Osteocyte (in vitro differentiated cells): Measurements from ENCODE around the gene MYADM. TPM values are rescaled to one million over a fixed set of nuclear protein-coding genes. Genes with fewer than 3 reads are reported as not detected.
"Not testable (repeated sequence)": the region's sequence is repeated elsewhere in the genome, so short reads cannot be mapped to it uniquely, and the experiment has no call there.

Source experiments
- DNase-seq: peaks from one replicate; pipeline ENCODE4 v3.0.0; 2021; ENCODE audit warnings: mixed read lengths; ENCODE audit not compliant: unreplicated experiment; ENCODE audit errors: extremely low spot score
- H3K27ac Mint-ChIP-seq: one replicate; pipeline ENCODE4 v1.8.0; 2021; ENCODE audit warnings: mild to moderate bottlenecking, mixed read lengths; ENCODE audit not compliant: unreplicated experiment
- H3K27me3 Mint-ChIP-seq: one replicate; pipeline ENCODE4 v1.8.0; 2021; ENCODE audit warnings: mixed read lengths; ENCODE audit not compliant: unreplicated experiment
- H3K36me3 Mint-ChIP-seq: one replicate; pipeline ENCODE4 v1.8.0; 2021; ENCODE audit warnings: mixed read lengths; ENCODE audit not compliant: unreplicated experiment
- H3K4me1 Mint-ChIP-seq: one replicate; pipeline ENCODE4 v1.8.0; 2021; ENCODE audit warnings: mixed read lengths; ENCODE audit not compliant: unreplicated experiment
- H3K4me3 Mint-ChIP-seq: one replicate; pipeline ENCODE4 v1.8.0; 2021; ENCODE audit warnings: mild to moderate bottlenecking, moderate library complexity, mixed read lengths; ENCODE audit not compliant: unreplicated experiment
- H3K9me3 Mint-ChIP-seq: one replicate; pipeline ENCODE4 v1.8.0; 2021; ENCODE audit warnings: mixed read lengths; ENCODE audit not compliant: unreplicated experiment
- CTCF ChIP-seq: fragments of 200-600 bp; sonication (generic); IDR thresholded peaks from 2 replicates; pipeline ENCODE4 v1.5.0; 2021; ENCODE audit warnings: antibody characterized with exemption, mild to moderate bottlenecking, moderate library complexity
- total RNA-seq: library from RNA; stranded (reverse); gene quantifications from 2 replicates; pipeline ENCODE4 v1.2.1, GENCODE V29; 2021

The MYADM gene
- total RNA-seq, 1 donor from 2014 or later = 165 TPM

GRCh38 chr19:53826876-53827275 is 40.8 kb upstream of the MYADM start:
- H3K4me1 Mint-ChIP-seq = peaks cover 1% of the 10 kb centered on the region
- H3K27me3 Mint-ChIP-seq = peaks cover 7% of the 10 kb centered on the region
- no peak overlapping the region for H3K27ac Mint-ChIP-seq
- H3K4me3 Mint-ChIP-seq = no peak overlapping the region
- TF ChIP-seq CTCF = no peak
- H3K9me3 Mint-ChIP-seq = no peaks in the 10 kb centered on the region
- no peaks in the 10 kb centered on the region for H3K36me3 Mint-ChIP-seq
- DNase-seq = no peak

GRCh38 chr19:53828531-53828930 is 39.2 kb upstream of the MYADM start:
- Mint-ChIP-seq H3K36me3 (no peaks in the 10 kb centered on the region), H3K4me1 (peaks cover 1% of the 10 kb centered on the region), H3K27me3 (peaks cover 23% of the 10 kb centered on the region), H3K4me3 (no peak overlapping the region), H3K9me3 (no peaks in the 10 kb centered on the region), H3K27ac (no peak overlapping the region)
- no peak for TF ChIP-seq CTCF
- no peak for DNase-seq

GRCh38 chr19:53832861-53833260 is 34.8 kb upstream of the MYADM start:
- not testable (repeated sequence) for H3K4me3 Mint-ChIP-seq, H3K9me3 Mint-ChIP-seq, H3K4me1 Mint-ChIP-seq, H3K36me3 Mint-ChIP-seq, H3K27ac Mint-ChIP-seq, DNase-seq
- H3K27me3 Mint-ChIP-seq = peaks cover 30% of the 10 kb centered on the region

- H3K27ac Mint-ChIP-seq = not testable (repeated sequence)
Observed at GRCh38 chr19:53838446-53838845, 29.2 kb upstream of the MYADM start.

GRCh38 chr19:53840241-53840640 is 27.4 kb upstream of the MYADM start:
- not testable (repeated sequence) for H3K4me3 Mint-ChIP-seq, H3K9me3 Mint-ChIP-seq, H3K4me1 Mint-ChIP-seq, H3K36me3 Mint-ChIP-seq, H3K27ac Mint-ChIP-seq, H3K27me3 Mint-ChIP-seq, DNase-seq

More at GRCh38 chr19:53838446-53838845, 29.2 kb upstream of the MYADM start:
- H3K36me3 Mint-ChIP-seq, DNase-seq, H3K4me3 Mint-ChIP-seq, H3K4me1 Mint-ChIP-seq, H3K9me3 Mint-ChIP-seq: not testable (repeated sequence)
- H3K27me3 Mint-ChIP-seq = peaks cover 12% of the 10 kb centered on the region

GRCh38 chr19:53840914-53841313 is 26.8 kb upstream of the MYADM start:
- not testable (repeated sequence) for DNase-seq, H3K9me3 Mint-ChIP-seq, H3K4me3 Mint-ChIP-seq, H3K27me3 Mint-ChIP-seq, H3K4me1 Mint-ChIP-seq, H3K36me3 Mint-ChIP-seq, H3K27ac Mint-ChIP-seq

GRCh38 chr19:53844849-53845246 is 22.8 kb upstream of the MYADM start:
- Mint-ChIP-seq H3K4me1 (peaks cover 8% of the 10 kb centered on the region), H3K36me3 (no peaks in the 10 kb centered on the region), H3K9me3 (no peaks in the 10 kb centered on the region)

More at GRCh38 chr19:53844849-53845246, 22.8 kb upstream of the MYADM start:
- no peak for DNase-seq
- Mint-ChIP-seq H3K27ac (no peak overlapping the region), H3K27me3 (peaks cover 5% of the 10 kb centered on the region), H3K4me3 (no peak overlapping the region)
- no peak for TF ChIP-seq CTCF
